NOMO-1 (cell line): ENCODE measurements around the gene TMC8.
"Not testable (repeated sequence)": the region's sequence is repeated elsewhere in the genome, so short reads cannot be mapped to it uniquely, and the experiment has no call there.

Experiments used
- DNase-seq, 2 experiments: peaks; one replicate each; lab custom pipeline; 2025; ENCODE audit not compliant: unreplicated experiment in 2 of 2; lab: John Stamatoyannopoulos, UW

The TMC8 gene

DNA sequence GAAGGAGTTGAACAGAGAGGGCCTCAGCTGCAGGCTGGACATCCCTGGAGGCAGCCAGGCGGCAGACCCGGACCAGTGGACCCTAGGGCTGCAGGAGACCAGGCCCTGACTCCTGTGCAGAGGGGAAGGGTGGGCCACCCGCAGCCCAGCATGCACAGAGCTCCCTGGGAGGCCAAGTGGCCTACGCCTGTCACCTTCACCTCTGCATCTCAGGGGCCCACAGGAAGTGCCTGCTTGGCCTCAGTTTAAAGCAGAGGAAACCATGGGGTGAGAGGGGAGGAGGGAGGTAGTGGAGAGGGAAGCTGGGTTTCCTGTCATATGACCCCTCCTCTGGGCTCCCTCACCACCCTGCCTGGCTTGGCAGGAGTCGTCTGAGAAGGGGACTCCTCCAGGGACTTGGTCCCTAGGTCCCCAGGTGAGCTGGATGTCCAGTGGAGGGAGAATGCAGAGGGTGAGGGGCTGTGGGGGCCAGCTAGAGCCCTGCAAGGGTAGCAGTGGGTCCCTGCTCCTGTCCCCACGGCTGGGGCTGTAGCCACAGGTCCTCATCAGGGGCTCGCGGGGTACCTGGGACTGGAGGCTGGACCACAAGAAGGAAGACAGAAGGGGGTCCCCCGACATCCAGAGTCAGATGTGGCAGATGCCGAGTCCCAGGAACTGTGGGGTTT, at the start of gene TMC8:
TSS of gene TMC8 (plus strand) at position 335 of the 665 bp plus-strand sequence. CDS start 818 bp downstream, outside the sequence.
- DNase-seq: peak; percentile 87 to 95

DNA sequence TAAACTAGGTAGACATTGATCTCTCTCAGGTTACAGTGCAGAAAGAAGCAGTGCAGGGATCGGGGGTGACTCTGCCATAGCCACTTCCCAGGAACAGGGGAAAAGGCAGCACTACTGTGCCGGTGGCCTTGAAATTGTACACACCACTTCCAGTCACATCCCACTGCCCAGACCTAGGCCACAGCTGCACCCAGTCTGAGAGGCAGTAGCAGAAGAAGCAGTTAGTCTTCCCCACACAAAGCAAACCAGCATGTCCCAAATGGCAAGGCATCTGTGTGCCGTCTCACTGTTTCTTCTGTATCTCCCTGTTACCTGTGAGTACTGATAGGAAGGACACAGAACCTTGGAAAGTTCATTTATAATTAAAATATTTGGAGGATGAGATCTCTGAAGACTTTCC, 49.0 kb upstream of the TMC8 start:
- no peak for DNase-seq

DNA sequence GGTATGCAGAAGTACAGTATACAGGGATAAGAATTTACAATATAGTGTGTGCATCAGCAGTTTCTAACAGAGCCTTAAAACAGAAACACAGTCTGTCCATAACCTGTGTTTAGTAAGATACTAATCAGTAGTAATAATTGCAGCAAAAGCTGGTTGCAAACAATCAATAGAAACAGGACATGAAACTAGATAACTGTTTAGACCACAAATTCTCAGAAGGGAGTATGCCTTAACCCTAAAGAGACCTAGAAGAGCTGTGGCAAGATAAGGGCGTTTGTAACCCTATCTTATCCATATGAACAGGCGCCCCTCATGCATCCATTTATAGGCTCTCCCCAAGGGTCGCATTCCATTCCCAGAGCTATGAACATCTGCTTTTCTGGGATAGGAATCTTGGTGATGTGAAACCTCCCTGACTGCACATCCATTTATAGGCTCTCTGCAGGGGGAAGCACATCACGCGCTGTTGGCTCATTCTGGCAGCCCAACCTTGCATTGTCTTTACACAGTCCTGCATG, 48.2 kb upstream of the TMC8 start:
- DNase-seq: not testable (repeated sequence)

GRCh38 chr17:78082988-78083387, 47.6 kb upstream of the TMC8 start:
- DNase-seq: no peak

GRCh38 chr17:78086740-78087139, 43.8 kb upstream of the TMC8 start:
- no peak for DNase-seq

GRCh38 chr17:78088529-78088928, 42.0 kb upstream of the TMC8 start:
- no peak for DNase-seq

DNA sequence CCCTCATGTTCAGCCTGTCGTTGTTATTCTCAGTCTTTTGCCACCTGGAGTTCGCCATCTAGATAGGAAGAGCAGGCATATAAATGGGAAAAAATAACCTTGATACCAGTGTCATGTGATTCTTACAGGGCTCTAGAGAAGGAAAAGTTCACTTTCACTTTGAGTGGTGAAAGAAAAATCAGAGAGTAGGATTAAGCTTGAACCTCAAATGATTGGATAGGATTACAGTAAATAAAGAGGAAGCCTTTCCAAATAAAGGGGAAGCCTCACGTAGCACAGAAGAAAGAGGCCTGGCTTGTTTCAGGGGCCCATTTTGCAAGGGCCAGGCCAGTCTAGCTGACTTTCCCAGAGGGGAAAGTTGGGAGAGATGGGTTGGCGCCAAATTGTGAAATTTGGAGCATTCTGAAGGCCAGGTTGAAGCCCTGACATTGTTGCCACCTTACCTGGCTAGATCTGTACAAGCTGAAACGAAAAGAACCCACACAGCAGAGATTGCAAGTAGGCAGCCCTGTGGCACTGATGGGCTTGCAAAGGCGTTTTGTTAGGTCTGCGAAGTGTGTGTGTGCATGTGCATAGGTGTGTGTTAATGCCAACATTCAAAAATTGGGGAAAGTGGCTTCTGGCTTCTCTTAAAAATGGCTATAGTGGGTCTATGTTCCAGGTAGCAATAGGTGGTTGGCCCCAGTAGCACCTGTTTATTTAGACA, 40.8 kb upstream of the TMC8 start:
- DNase-seq: peak; percentile 9 to 29

DNA sequence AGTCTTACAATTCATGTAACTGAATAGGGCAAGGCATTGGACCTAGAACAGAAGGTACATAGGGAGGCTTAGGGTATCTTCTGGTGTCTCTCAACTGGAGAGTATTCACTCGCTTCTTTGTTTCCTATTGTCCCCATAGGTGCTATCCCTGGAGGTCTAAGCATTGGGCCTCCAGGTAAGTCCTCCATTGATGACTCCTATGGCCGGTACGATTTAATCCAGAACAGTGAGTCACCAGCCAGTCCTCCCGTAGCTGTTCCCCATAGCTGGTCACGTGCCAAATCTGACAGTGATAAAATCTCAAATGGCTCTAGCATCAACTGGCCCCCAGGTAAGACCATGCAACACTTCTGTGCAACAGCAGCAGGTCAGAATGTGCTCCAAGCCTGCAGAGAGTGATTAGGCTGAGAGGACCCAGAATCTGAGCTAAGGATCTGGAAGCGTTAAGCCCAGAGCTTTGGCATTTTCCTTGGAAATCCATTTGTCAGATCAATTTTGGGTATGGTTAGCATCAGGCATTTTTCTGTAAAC, 37.7 kb upstream of the TMC8 start:
- DNase-seq: no peak

- DNase-seq: no peak
These were observed 35.5 kb upstream of the TMC8 start for GRCh38 chr17:78095035-78095434.

GRCh38 chr17:78096093-78096492, 34.5 kb upstream of the TMC8 start:
- no peak for DNase-seq

DNA sequence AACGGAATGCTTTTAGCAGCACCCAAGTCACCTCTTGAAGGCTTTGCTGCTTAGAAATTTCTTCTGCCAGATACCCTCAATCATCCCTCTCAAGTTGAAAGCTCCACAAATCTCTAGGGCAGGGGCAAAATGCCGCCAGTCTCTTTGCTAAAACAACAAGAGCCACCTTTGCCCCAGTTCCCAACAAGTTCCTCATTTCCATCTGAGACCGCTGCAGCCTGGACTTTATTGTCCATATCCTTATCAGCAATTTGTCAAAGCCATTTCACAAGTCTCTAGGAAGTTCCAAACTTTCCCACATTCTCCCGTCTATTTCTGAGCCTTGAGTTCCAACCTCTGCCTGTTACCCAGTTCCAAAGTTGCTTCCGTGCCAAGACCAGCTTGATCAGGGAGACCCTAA, 29.5 kb upstream of the TMC8 start:
- DNase-seq: no peak

DNA sequence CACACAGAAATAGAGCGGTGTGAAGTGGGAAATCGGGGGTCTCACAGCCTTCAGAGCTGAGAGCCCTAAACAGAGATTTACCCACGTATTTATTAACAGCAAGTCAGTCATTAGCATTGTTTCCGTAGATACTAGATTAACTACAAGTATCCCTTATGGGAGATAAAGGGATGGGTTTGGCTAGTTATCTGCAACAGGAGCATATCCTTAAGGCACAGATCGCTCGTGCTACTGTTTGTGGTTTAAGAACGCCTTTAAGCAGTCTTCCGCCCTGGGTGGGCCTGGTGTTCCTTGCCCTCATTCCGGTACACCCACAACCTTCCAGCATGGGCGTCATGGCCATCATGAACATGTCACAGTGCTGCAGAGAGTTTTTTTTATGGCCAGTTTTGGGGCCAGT, 29.0 kb upstream of the TMC8 start:
- no peak for DNase-seq

DNA sequence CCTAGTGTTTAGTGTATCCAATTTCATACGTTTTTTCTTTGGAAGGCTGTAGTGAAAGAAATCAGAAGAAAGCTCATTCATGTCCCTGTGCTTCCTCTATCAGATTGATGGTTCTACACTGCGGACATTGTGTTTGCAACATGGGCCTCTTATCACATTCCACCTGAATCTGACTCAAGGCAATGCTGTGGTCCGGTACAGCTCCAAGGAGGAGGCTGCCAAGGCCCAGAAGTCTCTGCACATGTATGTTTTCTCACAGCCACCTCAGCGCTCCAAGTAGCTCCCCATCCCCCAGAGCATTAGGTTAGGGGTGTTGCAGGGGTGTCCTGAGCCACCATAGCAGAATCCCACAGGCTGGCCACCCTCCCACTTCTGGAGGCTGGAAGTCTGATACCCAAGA, 27.3 kb upstream of the TMC8 start:
- DNase-seq: no peak

DNA sequence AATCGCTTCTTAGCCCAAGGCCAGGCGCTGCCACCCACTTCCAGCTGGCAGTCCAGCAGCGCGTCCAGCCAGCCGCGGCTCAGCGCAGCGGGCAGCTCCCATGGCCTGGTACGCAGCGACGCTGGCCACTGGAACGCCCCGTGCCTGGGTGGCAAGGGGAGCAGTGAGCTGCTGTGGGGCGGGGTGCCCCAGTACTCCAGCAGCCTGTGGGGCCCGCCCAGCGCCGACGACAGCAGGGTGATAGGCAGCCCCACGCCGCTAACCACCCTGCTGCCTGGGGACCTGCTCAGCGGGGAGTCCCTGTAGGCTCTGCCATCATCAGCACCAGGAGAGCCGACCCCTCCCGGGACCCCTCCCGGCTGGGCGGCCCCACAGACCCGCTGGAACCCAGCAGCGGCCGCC, 26.0 kb upstream of the TMC8 start:
- no peak for DNase-seq

GRCh38 chr17:78105101-78105500, 25.5 kb upstream of the TMC8 start:
- no peak for DNase-seq

- DNase-seq: no peak
These were observed 25.0 kb upstream of the TMC8 start for GRCh38 chr17:78105551-78105950.

- no peak for DNase-seq
These were observed 24.4 kb upstream of the TMC8 start for GRCh38 chr17:78106211-78106610.

- no peak for DNase-seq
These were observed 23.1 kb upstream of the TMC8 start for GRCh38 chr17:78107457-78107856.

DNA sequence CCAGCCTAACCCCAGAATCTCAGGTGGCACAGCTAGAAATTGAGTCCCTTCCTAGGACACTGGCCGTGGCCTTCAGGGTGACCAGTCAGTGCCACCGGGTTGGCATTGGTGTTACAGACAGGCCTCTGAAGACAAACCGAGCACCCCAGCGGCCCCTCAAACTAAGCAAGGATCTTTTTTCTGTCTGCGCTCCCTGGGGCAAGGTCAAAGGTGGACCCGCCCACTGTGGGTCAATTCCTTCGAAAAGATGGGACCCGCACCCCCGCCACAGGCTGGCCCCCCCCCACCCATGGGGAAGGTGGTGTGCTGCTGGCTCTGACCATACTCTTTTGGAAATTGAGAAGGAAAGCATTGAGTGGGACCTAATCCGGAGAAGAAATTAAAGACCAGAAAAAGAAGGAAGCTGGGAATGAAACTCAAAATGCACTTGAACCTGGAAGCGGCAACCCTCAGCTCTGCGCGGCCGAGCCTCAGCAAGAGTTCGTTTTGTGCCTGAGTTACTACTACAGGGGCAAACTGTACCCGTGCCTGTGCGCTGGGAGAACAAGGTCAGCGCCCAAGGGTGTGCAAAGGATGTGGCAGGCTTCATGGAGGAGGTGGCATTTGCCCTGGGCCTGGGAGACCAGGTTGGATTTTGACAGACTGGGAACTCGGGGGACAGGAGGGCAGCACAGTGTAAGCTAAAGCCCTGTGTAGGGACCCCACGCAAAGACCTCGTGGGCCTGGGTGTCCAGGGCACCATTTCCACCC, 22.4 kb upstream of the TMC8 start:
- no peak for DNase-seq

GRCh38 chr17:78108726-78109488, 21.7 kb upstream of the TMC8 start:
- DNase-seq: no peak

GRCh38 chr17:78109489-78109761, 21.1 kb upstream of the TMC8 start:
- DNase-seq: no peak
